Dermis blood vessel endothelial cell (primary cell): Measurements from ENCODE around the gene LBP. TPM values are rescaled to one million over a fixed set of nuclear protein-coding genes. Genes with fewer than 3 reads are reported as not detected.
A peak's percentile ranks its signal among the peaks of the same experiment; 100 is the strongest.
"Not testable (repeated sequence)": the region's sequence is repeated elsewhere in the genome, so short reads cannot be mapped to it uniquely, and the experiment has no call there.

ENCODE experiments used
- DNase-seq: peaks from one replicate; pipeline ENCODE4 v3.0.0; 2010
- total RNA-seq: library from RNA; depleted of rRNA; stranded (reverse); fragments of >200 nt; gene quantifications from 2 replicates; pipeline ENCODE4 v1.2.3, GENCODE V29; 2014

The LBP gene
- total RNA-seq, 1 donor from 2014 or later: not detected

DNA sequence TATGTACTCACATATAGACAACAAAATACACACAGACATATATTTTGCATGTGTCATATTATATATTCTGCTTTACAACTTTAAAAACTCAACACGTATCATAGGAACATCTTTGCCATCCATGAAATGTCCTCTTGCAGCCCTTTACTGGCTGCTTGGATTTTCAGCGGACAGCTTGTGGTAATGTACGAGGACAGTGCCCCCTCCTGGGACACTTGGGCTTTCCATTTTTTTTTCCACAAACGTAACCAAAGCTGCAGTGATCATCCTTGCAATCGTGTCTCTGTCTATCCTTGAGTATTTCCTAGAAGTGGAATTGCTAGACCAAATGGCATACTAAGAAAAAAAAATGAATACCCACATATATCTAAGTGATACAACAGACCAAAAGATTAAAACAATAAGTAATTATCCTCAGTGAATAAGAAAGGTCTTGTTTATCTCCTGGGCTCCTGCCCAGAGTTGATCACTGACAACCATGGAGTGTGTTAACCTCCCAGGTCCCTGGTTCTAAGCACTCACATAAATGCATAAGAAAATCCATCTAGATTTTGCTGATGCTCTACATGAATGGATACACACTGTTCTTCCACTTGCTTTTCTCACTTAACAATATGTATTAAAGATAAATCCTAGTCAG lies 24.2 kb upstream of the LBP start:
- DNase-seq: peak; percentile 80

DNA sequence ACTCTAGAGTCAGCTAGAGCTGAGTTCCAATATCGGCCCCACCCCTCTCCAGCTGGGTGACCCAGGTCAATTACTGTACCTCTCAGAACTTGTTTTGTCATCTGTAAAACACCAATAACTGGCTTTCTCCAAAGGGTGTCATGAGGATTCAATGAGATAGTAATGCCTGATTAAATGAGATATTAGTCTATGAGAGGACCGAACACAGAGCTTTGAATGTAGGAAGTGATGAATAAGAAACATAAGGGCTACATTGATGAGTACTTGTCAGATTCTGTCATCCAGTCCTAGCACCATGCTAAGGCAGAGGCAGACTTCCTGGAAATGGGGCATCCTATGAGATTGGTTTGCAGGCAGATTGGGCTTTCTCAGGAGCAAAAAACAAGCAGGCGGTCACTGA lies 22.1 kb upstream of the LBP start:
- DNase-seq: no peak

DNA sequence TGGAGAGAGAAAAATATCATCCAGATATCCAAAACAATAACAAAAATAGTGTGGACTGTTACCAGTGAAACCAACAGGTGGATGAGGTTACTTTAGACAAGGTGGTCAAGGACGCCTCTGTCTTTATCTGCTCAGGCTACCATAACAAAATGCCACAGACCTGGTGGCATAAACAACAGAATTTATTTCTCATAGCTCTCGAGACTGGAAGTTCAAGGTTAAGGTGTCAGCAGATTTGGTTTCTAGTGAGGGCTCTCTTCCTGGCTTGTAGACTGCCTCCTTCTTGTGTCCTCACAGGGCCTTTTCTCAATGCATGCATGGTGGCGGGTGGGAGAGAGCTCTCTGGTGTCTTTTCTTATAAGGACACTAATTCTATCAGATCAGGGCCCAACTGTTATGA lies 21.1 kb upstream of the LBP start:
- no peak for DNase-seq

DNA sequence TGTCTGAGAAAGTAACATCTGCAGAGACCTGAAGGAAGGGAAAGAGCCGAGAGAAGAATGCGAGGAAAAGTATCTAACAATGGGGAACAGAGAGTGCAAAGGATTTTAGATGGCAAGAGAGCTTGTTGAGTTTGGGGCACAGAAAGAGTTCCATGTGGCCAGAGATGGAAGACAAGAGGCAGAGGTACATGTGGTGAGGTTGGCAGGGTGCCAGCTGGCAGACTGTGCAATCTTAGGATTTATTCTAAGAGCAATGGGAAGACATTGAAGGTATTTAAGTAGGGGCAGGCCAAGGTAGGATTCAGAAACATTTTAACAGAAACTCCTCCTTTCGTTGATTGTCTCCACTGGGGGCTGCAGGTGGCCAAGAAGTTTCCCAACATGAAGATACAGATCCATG lies 20.4 kb upstream of the LBP start:
- DNase-seq: no peak

DNA sequence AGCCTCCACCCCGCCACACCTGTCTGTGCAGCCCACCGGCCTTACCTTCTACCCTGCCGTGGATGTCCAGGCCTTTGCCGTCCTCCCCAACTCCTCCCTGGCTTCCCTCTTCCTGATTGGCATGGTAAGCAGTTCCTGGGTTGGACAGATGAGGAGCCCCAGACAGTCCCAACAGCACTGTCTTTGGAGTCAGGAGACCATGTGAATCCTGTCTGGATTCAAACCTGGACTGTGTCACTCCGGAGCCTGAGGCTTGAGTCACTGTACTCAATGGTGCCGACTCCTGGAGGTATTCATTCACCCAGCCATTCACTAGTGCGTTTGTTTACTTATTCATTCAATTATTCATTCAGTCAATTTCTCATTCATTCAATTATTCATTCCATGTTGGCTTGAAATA lies 20.0 kb upstream of the LBP start:
- DNase-seq: no peak

DNA sequence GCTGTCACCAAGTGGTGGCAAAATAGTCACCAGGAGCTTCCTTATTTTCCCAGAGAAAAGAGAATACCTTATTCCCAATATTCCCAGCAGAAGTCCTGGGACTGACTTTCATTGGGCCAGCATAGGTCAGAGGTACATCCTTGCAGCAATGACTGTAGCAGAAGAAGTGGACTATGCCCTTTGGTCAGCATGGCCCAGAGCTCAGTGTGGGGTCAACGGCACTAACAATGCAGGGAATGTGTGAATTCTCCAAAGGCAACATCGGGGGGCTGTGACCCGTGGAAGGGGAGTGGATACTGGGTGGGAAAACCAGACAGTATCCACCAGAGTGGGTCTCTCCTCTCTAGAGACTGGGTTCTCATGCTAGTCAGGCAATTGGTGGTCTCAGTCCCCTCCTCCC lies 15.6 kb upstream of the LBP start:
- DNase-seq: no peak

DNA sequence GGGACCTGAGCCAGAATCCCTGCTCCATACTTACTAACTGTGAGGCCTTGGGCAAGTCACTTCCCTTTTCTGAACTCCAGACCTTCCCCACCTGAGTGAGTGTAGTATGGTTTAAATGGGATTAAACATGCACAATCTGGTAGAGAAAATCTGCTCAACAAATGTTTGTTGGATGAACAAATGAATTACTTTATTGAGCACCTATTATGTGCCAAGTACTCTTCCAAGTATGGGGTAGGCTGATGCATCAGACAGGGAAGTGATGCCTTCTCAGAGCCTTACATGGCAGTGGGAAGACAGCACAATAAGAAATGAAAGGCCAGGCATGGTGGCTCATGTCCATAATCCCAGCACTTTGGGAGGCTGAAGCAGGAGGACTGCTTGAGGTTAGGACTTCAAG lies 15.0 kb upstream of the LBP start:
- no peak for DNase-seq

DNA sequence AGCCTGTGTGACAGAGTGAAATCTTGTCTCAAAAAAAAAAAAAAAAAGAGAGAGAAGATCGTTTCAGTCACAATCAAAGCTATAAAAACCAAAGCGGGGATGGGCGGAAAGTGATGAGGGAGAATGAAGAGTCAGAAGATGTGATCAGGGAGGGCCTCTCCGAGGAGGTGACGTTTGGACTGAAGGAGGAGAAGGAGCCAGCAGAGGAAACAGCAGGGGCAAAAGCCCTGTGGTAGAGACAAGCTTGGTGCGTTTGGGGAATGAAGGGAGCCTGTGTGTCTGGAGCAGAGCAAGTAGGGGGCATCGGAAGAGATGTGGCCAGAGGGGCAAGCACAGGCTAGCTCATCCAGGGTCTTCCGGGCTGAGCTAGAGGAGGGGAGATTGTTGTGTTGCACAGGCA lies 14.5 kb upstream of the LBP start:
- DNase-seq: no peak

DNA sequence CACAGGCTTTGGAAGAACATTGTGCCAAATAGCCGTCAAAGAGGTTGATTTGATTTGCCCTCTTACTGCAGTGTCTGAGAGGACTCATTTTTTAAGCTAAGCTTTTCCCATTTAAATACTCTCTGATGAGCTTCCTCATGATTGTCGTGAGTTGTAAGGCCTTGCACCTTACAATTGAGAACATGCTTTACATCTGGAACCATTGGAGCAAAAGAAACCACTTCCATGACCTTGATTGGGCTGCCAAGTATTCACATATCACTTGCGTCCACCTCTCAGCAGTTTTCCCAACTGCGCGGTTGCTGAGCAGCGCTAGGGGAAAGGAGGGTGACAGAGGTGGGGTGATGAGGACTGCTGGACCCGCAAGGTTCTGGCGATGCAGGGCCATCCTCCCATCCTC lies 12.3 kb upstream of the LBP start:
- DNase-seq: no peak

DNA sequence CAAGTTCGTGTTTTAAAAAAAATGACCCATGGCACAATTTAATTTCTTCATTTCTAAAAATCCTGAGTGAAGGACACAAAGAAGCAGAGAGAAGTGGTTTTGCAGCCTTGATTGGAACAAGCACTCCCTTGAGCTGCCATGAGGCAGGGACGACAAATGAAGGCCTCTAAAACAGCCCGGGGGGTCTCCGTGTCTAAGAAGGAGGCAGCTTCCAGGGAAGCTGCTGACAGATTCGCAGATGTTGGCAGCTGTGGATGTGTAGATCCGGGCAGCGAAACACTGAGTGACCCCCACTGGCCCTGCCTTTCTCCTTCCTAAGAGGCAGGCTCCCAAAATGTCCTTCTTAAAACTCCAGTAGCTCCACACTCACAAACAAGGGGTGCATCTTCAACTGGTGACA lies 9.6 kb upstream of the LBP start:
- DNase-seq: no peak

DNA sequence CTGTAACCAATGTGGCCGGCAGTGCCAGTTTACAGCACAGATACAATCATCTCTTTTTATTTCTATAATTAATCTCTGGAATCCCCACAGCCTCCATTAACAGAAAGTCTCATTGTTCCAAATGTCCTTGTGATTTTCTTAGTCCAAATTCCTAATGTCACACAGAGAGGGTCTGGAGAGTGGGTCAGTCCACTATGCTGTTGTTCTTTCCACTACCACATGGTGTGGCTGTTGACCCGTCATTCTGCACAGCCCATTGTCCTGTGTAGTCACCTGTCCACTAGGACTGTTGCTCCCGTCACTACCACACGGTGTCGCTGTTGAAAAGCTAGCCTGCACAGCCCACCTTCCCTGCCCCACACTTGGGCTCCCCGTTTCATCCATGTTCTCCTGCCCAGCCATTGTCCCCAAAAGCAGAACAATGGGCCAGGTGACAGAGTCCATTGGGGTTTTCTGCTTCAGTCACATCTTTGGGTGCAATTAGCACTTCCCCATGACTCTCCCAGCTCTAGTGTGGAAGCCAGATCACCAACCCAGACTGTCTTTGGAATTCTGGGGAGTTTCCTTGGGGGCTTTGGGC lies 8.6 kb upstream of the LBP start:
- peak; percentile 43 for DNase-seq

DNA sequence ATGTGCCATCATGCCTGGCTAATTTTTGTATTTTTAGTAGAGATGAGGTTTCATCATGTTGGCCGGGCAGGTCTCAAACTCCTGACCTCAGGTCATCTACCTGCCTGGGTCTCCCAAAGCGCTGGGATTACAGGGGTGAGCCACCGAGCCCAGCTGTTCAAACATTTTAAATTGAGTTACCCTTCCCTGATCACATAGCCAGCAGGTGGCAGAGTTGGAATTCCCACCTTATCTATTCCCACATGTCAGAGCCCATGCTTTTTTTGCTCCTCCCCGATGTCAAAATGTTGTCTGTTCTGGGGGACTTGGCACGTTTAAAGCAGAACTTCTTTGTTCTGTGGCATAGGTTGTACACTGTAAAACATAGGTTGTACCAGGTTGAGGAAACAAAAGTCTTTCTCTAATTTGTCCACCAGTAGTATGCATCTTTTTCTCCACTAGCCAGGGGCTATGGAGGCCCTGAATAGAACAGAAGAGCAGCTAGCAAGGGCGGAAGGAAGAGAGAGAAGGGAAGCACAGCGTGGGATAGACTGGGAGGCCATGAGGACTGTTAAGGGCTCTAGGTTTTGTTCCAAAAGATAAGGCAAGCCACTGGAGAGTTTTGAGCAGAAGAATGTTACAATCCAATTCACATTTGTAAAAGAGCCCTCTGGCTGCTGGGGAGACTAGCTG lies 7.3 kb upstream of the LBP start:
- DNase-seq: peak; percentile 50

DNA sequence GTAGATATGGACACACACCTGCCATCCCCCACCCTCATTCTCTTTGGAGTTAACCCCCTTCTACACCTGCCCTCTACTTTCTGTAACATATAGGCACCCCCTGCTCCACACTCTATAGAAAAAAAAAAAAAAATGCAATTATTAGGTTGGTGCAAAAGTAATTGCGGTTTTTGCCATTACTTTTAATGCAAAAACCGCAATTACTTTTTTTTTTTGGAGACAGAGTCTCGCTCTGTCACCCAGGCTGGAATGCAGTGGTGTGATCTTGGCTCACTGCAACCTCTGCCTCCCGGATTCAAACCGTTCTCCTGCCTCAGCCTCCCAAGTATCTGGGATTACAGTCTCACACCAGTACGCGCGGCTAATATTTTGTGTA lies 6.8 kb upstream of the LBP start:
- not testable (repeated sequence) for DNase-seq

DNA sequence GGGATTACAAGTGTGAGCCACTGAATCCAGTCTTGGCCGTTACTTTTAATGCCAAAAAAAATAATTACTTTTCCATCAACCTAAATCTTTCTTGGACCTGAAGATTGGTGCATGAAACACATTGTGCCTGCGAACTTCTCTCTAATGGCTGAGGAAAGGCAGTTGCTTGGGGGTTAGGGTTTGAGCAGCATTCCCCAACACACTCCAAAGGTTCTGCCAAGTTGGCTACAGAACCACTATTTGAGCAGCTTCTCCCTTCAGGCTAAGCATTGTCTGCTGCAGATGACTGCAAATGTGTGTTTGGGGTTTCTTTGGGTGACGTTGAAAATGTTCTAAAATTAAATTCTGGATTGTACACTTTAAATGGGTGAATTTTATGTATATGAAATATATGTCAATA lies 6.3 kb upstream of the LBP start:
- no peak for DNase-seq

DNA sequence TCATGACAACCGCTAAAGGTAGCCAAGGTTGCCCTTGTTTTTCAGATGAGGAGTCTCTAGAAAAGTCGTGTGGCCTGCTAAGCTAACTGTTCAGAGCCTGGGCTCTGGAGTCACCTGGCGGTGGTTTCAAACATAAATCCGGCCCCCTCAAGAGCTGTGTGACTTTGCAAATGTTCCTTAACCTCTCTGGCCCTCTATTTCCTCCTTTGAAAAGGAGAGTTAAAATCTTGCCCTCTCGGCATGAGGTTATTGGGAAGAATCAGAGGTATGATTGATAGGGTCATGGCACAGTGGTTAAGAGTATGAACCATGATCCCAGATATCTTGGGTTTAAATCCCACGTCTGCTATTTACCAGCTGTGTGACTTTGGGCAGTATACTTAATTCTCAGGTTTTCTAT lies 5.6 kb upstream of the LBP start:
- DNase-seq: no peak

DNA sequence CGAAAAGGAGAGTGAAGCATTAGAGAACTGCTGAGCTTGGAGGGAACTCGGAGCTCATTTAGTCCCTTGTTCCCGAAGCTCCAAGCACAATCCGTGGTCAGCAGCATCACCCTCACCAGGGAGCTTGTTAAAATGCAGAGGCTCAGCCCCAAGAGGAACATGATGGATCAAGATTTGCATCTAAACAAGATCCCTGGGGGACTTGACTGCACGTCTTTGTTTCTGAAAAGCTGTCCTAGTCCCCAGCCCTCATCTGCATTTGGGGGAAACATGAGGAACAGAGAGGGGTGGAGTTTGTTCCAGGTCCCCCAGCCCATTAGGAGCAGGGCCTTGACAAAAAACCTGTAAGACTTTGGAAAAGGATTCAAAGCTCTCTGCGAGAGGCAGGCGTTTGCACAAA lies 4.1 kb upstream of the LBP start:
- no peak for DNase-seq

DNA sequence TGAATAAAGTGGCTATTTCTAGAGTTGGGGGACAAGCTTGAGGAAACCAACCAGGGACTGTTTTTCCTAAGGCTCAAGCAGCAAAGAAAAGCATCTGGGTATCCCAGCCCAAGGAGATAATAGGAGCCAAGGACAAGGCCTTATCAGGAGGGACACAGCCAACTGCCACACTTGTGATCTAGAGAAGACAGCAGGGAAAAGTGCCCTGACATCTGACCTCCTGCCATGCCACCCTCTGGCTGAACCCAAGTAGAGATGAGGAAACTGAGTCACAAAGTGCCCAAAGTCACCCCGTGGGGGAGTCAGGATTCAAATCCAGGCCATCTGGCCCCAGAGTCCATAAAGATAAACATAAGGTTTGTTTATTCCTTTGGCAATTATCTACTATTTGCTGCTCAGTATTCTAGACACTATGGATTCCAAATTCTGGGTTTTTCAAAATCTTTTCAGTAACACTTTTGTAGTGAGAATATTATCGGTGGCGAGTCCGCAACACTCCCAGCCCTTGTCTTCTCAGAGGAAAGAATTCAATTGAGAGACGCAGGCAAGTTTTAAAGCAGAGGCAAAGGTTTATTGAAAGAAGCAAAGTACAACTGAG lies 3.5 kb upstream of the LBP start:
- no peak for DNase-seq

DNA sequence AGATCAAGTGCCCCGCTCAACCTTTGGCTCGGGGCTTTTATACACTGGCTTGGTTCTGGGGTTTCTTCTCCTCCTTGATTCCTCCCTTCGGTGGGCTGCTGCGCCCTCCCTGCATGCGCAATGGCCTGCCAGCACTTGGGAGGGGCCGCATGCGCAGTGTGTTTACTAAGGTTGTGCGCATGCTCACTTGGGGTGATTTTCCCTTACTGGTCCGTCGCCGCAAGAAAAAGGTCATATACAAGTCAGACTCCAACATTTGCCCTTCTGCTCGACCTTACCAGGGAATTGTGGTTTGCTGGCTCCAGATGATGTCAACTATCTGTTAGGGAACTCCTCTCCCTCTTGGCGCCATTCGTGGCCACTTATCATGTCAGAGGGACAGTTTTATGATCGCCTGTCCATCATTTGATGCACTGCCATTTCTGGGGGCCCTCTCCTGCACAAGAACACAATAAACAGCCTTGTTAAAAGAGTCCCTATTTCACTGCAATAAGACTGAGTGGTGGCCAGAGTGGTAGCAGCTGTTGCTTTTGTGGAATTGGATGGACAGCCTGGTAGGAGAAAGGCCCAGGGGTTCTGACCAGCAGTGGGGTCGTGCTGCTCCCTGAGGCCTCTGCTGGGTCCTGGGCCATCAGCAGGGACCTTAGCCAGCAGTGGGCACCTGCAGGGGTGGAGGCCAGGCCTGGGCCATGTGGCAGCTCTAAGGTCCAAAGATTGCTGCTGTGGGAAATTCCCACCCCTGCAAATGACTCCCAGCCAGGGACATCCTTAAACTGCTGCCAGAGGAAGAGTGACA lies 2.8 kb upstream of the LBP start:
- peak; percentile 40 for DNase-seq

DNA sequence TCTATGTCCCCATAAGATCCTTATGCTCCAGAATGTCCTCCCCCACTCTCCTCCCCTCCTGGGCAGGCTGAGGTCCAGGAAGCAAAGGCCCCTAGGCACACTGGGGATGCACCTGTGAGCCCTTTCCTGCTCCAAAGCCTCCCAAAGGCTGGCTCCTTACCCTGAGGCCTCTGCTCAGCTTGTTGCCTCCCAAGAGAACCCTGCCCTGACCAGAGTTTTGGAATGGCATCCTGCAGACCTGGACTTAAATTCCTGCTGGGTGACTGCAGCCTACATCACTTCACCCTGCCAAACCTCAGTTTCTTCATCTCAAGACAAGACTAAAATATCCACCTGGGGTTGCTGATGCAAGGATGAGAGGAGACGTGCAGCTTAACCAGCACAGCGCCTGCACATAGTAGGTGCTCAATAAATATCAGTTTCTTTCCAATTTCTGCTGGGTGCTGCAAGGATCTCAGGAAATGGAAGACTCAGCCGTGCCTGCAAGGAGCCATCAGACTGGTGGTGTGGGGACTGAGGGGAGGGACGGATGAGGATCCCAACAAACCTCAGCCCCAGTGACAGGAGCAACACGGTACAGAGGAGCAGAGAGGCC lies 2.1 kb upstream of the LBP start:
- DNase-seq: no peak

DNA sequence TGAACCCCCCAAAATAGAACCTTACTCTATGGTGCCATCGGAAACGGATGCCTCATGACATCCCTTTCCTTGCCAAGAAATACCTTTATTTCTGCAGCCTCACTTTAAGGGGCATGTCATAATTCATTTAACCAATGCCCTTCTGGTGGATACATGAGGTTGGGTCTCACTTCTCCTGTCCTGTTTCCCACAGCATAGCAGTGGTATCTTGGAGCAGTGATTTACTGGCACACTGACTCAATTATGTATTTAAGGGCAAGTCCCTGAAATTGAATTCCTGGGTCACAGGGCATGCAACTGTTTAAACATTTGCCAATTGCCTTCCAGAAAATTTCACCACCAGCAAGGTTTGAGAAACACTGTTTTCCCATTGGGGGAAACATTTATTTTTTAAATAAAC lies 639 bp upstream of the LBP start:
- DNase-seq: no peak

DNA sequence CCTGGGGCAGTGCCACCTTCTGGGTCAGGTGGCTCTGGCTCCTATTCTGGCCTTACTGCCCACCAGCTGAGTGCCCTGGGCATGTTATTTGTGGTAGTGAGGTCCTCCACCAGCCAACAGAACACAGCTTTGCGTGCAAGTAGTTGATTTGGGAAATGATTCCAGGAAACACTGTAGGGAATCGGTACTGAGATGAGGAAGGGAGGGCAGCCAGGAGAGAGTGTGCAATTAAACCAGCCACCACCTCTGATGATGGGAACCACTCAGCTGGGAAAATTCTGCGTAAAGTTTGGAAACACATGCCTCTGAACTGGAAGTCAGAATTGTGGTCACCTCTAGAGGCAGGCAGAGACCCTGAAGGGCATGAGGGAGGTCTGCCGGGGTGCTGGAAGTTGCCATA lies 459 bp downstream of the LBP start:
- DNase-seq: no peak

DNA sequence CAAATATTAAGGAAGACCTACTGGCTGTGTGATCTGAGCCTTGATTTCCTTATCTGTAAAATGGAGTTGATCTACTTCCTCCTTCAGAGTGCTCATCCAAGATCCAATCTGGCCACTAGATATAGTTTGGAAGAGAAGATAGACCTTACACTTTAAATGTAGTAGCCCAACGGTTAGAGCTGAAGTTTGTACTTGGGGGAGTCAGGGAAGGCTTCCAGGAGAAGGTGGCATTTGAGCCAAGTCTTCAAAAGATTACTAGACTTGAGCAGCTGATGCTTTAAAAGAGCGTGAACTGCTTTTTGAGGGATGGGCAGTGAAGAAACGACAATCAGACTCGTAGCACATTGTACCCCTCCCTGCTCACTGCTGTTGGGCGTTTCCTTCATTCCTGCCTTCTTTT lies 3.6 kb downstream of the LBP start:
- no peak for DNase-seq
